CD4-positive, alpha-beta memory T cell (primary cell): ENCODE data around the gene MPP1. TPM values are rescaled to one million over a fixed set of nuclear protein-coding genes. Genes with fewer than 3 reads are reported as not detected.
A peak's percentile ranks its signal among the peaks of the same experiment; 100 is the strongest.

Source experiments
- CTCF ChIA-PET: fragments of 350-600 bp; sonication (Branson Sonifier 250); formaldehyde crosslinking; loops from one replicate; lab custom pipeline; 2021; ENCODE audit warnings: inconsistent platforms; ENCODE audit not compliant: partially characterized antibody; lab: Charles Lee
- POLR2A ChIA-PET: fragments of 350-600 bp; sonication (Branson Sonifier 250); formaldehyde crosslinking; loops from one replicate; lab custom pipeline; 2021; ENCODE audit not compliant: partially characterized antibody; lab: Charles Lee
- DNase-seq, 5 donors: peaks; one replicate each; pipeline versions ENCODE4 v3.0.0 to v3.0.0-alpha.2; 2020 to 2022; ENCODE audit warnings: mixed read lengths in 1 of 5
- H3K27ac ChIP-seq: one replicate; pipeline ENCODE4 v1.7.0; 2013; ENCODE audit warnings: low read depth, low read length
- H3K27me3 ChIP-seq: 2 replicates; pipeline ENCODE4 v1.7.0; 2013; ENCODE audit warnings: mild to moderate bottlenecking, low read length, moderate library complexity; ENCODE audit not compliant: insufficient read depth
- H3K36me3 ChIP-seq: 2 replicates; pipeline ENCODE4 v1.7.0; 2013; ENCODE audit warnings: mild to moderate bottlenecking, low read length, moderate library complexity; ENCODE audit not compliant: insufficient read depth
- H3K4me1 ChIP-seq: 2 replicates; pipeline ENCODE4 v1.7.0; 2013; ENCODE audit warnings: mild to moderate bottlenecking, low read length, moderate library complexity; ENCODE audit not compliant: insufficient read depth
- H3K4me3 ChIP-seq, 2 donors: one replicate each; pipeline ENCODE4 v1.7.0; 2013; ENCODE audit warnings: low read length in 2 of 2, mild to moderate bottlenecking in 1 of 2
- H3K9me3 ChIP-seq, 2 donors: one replicate each; pipeline ENCODE4 v1.7.0; 2013; ENCODE audit warnings: low read length in 2 of 2, control low read depth in 1 of 2; ENCODE audit not compliant: control insufficient read depth in 1 of 2
- H3K27ac Mint-ChIP-seq, 7 donors: one replicate each; pipeline ENCODE4 v1.8.0; 2020 to 2021; ENCODE audit warnings: mixed read lengths in 7 of 7, mild to moderate bottlenecking in 6 of 7, inconsistent platforms in 3 of 7, moderate library complexity in 3 of 7
- H3K27me3 Mint-ChIP-seq, 2 donors: one replicate each; pipeline ENCODE4 v1.8.0; 2020 to 2021; ENCODE audit warnings: mixed read lengths in 2 of 2
- H3K36me3 Mint-ChIP-seq, 2 donors: one replicate each; pipeline ENCODE4 v1.8.0; 2020 to 2021; ENCODE audit warnings: mixed read lengths in 2 of 2, inconsistent platforms in 1 of 2, mild to moderate bottlenecking in 1 of 2
- H3K4me1 Mint-ChIP-seq, 4 donors: one replicate each; pipeline ENCODE4 v1.8.0; 2020 to 2021; ENCODE audit warnings: mixed read lengths in 4 of 4, mild to moderate bottlenecking in 1 of 4
- H3K4me3 Mint-ChIP-seq, 8 donors: one replicate each; pipeline ENCODE4 v1.8.0; 2020 to 2021; ENCODE audit warnings: mixed read lengths in 8 of 8, mild to moderate bottlenecking in 7 of 8, moderate library complexity in 6 of 8, inconsistent platforms in 3 of 8
- H3K9me3 Mint-ChIP-seq, 8 donors: one replicate each; pipeline ENCODE4 v1.8.0; 2020 to 2021; ENCODE audit warnings: mixed read lengths in 8 of 8, mild to moderate bottlenecking in 5 of 8, inconsistent platforms in 3 of 8, moderate library complexity in 1 of 8
- intact Hi-C: fragments of 100-400 bp; cut with micrococcal nuclease; formaldehyde crosslinking; loops from one replicate; pipeline ENCODE4 v1.15.1; 2023
- polyA plus RNA-seq, 2 donors: library from polyadenylated mRNA; unstranded; fragments of 300-500 nt; fragmentation: Illumina TruSeq; gene quantifications; one replicate each; pipeline ENCODE4 v1.2.3, GENCODE V29; 2021
- total RNA-seq, 2 experiments: library from RNA; stranded (reverse); gene quantifications; one replicate each; pipeline ENCODE4 v1.2.3, GENCODE V29; 2021

The MPP1 gene
- total and polyA plus RNA-seq, 4 experiments from 2014 or later = 10.6 to 14.7 (median 11.8) TPM

GRCh38 chrX:154750301-154751202, 54.7 kb downstream of the MPP1 start, which contains the start of gene GAB3:
Gene GAB3 (minus strand): TSS chrX:154751077. CDS start chrX:154751025, 52 bp downstream.
- Histone ChIP-seq H3K36me3 (no peaks in the 10 kb centered on the region), H3K4me1 (peaks cover 39% of the 10 kb centered on the region), H3K4me3 (peak within 1 kb of the TSS; percentile 19 to 47), H3K27me3 (no peaks in the 10 kb centered on the region), H3K27ac (peak within 1 kb of the TSS; percentile 62), H3K9me3 (no peaks in the 10 kb centered on the region)
- Mint-ChIP-seq H3K27me3 (no peaks in the 10 kb centered on the region), H3K4me3 (peak within 1 kb of the TSS; percentile 75 to 84 (median 82)), H3K4me1 (peaks cover 14 to 37% (median 24%) of the 10 kb centered on the region in 4 donors), H3K36me3 (peaks cover 0 to 2% of the 10 kb centered on the region in 2 donors), H3K9me3 (no peaks in the 10 kb centered on the region), H3K27ac (peak within 1 kb of the TSS; percentile 22 to 87 (median 81))
- ChIA-PET POLR2A (interaction anchor here (0.8 to 6.2 kb wide), 13 partner anchors 10 to 128 kb away, joined by 3 to 63 read pairs (median 9); partner anchors contain the start of genes DKC1 and MPP1), CTCF (interaction anchor here (0.8 to 6.5 kb wide), 7 partner anchors 12 to 90 kb away, joined by 3 to 78 read pairs (median 37); partner anchors contain the start of gene DKC1)
- intact Hi-C loops = loop anchor here (1.0 kb wide), 2 partner anchors 12 to 91 kb away; partner anchors contain the start of gene DKC1
- DNase-seq = peak; percentile 42 to 57 (median 47)

DNA sequence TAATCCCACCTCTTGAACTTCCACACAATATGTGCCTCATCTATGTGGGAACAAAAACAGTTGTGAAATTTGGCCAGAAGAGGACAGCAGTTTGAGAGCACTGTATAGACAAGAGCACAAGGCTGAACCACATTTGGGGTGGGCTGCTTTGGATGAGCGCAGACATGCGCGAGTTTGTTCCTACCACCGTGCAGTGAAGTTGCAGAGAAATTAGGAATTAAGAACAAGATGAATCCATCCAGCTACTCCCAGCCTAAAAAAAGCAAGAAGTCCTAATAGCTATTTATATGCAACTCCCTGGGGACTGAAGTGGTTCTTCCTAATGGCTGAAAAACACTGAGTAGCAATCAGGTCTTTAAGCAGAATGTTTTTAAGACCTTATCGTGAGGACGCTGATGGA, 55.4 kb downstream of the MPP1 start:
- H3K9me3 Mint-ChIP-seq = peaks cover 0 to 2% (median 0%) of the 10 kb centered on the region in 8 donors
- H3K9me3 ChIP-seq = no peaks in the 10 kb centered on the region
- peaks cover 2 to 3% of the 10 kb centered on the region in 2 donors for H3K36me3 Mint-ChIP-seq
- peak overlapping the region; percentile 19 to 47 for H3K4me3 ChIP-seq
- ChIA-PET POLR2A (interaction anchor here (0.8 to 6.2 kb wide), 11 partner anchors 9 to 37 kb away, joined by 3 to 63 read pairs (median 14); partner anchors contain the start of gene DKC1), CTCF (interaction anchor here (0.8 to 6.5 kb wide), 6 partner anchors 11 to 31 kb away, joined by 3 to 78 read pairs (median 47); partner anchors contain the start of gene DKC1)
- no peaks in the 10 kb centered on the region for H3K27me3 ChIP-seq
- peaks cover 14 to 37% (median 24%) of the 10 kb centered on the region in 4 donors for H3K4me1 Mint-ChIP-seq
- intact Hi-C loops = loop anchor here (1.0 kb wide), 1 partner anchor 91 kb away; no protein-coding TSS in a partner anchor
- H3K36me3 ChIP-seq = no peaks in the 10 kb centered on the region
- peaks cover 39% of the 10 kb centered on the region for H3K4me1 ChIP-seq
- no peak for DNase-seq
- peak overlapping the region; percentile 62 for H3K27ac ChIP-seq
- peak overlapping the region in 6 of 7 donors; percentile 32 to 84 (median 74) for H3K27ac Mint-ChIP-seq
- peak overlapping the region; percentile 74 to 84 (median 82) for H3K4me3 Mint-ChIP-seq
- no peaks in the 10 kb centered on the region for H3K27me3 Mint-ChIP-seq

DNA sequence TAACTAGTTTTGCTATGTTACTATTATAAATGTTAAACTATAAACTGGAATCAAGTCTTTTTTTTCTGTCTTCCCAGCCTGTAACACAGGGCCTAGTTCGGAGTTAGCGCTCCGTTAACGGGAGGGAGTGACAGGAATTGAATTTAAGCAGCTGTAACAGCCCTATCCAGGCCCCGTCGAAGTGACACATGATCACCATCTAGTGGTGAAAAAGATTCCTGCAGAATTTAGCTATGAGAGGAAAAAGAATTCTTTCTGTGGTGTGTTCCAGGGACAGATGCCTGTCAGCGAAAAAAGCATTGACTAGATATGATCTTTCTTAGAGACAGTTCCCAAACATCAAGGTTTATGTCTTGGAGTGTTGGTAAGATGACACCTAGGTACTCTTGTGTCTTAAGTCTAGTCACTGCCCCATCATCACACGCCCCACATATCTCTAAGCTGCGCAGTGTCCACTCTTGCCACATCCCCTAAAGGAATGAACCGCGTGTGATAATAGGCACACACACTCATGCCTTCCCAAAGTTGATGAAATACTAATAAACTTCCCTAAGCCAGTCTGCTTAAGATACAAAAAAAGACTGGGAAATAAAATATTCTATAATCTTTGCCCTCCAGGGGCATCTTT, 56.5 kb downstream of the MPP1 start:
- Histone ChIP-seq H3K36me3 (no peaks in the 10 kb centered on the region), H3K27me3 (no peaks in the 10 kb centered on the region), H3K27ac (peak overlapping the region; percentile 26), H3K4me1 (peaks cover 39% of the 10 kb centered on the region), H3K9me3 (no peaks in the 10 kb centered on the region), H3K4me3 (no peak overlapping the region)
- ChIA-PET CTCF (interaction anchor here (1.2 to 6.5 kb wide), 8 partner anchors 10 to 56 kb away, joined by 3 to 78 read pairs (median 28); partner anchors contain the start of genes DKC1 and MPP1), POLR2A (interaction anchor here (1.3 to 6.2 kb wide), 7 partner anchors 13 to 91 kb away, joined by 3 to 63 read pairs (median 33); partner anchors contain the start of gene DKC1)
- peak; percentile 62 to 75 (median 71) for DNase-seq
- Mint-ChIP-seq H3K4me3 (peak overlapping the region; percentile 26 to 86 (median 77)), H3K9me3 (peaks cover 0 to 2% (median 0%) of the 10 kb centered on the region in 8 donors), H3K27me3 (no peaks in the 10 kb centered on the region), H3K27ac (peak overlapping the region in 6 of 7 donors; percentile 69 to 84 (median 78)), H3K36me3 (peaks cover 2 to 3% of the 10 kb centered on the region in 2 donors), H3K4me1 (peaks cover 18 to 37% (median 25%) of the 10 kb centered on the region in 4 donors)
- intact Hi-C loops = loop anchor here (1.0 kb wide), 3 partner anchors 15 to 34 kb away; no protein-coding TSS in a partner anchor

DNA sequence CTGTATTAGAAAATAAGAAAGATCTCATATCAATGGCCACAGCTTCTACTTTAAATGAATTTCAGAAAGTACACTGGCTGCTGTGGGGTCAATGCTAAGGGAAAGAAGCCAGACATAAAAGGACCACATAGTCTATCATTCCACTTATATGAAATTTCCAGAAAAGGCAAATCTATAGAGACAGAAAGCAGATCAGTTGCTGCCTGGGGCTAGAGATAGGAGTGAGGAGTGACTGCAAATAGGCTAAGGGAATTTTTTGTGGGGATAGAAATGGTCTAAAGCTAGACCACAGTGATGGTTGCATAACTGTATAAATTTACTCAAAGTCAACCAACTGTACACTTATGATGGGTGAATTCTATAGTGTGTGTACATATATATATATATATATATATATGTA, 62.7 kb downstream of the MPP1 start:
- CTCF ChIA-PET = interaction anchor here (1.4 kb wide), 1 partner anchor 10 kb away, joined by 3 read pairs; no protein-coding TSS in a partner anchor
- DNase-seq = no peak
- Mint-ChIP-seq H3K27me3 (no peaks in the 10 kb centered on the region), H3K4me1 (peaks cover 17 to 53% (median 37%) of the 10 kb centered on the region in 4 donors), H3K27ac (peak overlapping the region in 1 of 7 donors; percentile 27), H3K36me3 (peaks cover 6 to 7% of the 10 kb centered on the region in 2 donors), H3K9me3 (peaks cover 0 to 2% (median 0%) of the 10 kb centered on the region in 8 donors), H3K4me3 (peak overlapping the region in 1 of 8 donors; percentile 46)
- H3K9me3 ChIP-seq = no peaks in the 10 kb centered on the region
- intact Hi-C loops = no loop called here
- no peak overlapping the region for H3K27ac ChIP-seq
- H3K4me3 ChIP-seq = no peak overlapping the region
- H3K36me3 ChIP-seq = no peaks in the 10 kb centered on the region
- POLR2A ChIA-PET = interaction anchor here (0.6 to 1.3 kb wide), 2 partner anchors 9 to 23 kb away, joined by 3 to 4 read pairs; no protein-coding TSS in a partner anchor
- H3K4me1 ChIP-seq = peaks cover 38% of the 10 kb centered on the region
- H3K27me3 ChIP-seq = no peaks in the 10 kb centered on the region

- Histone ChIP-seq H3K9me3 (no peaks in the 10 kb centered on the region), H3K27me3 (no peaks in the 10 kb centered on the region), H3K4me3 (no peak overlapping the region), H3K4me1 (peaks cover 56% of the 10 kb centered on the region), H3K27ac (no peak overlapping the region), H3K36me3 (no peaks in the 10 kb centered on the region)
- intact Hi-C loops = no loop called here
- Mint-ChIP-seq H3K27me3 (no peaks in the 10 kb centered on the region), H3K4me1 (peaks cover 37 to 70% (median 53%) of the 10 kb centered on the region in 4 donors), H3K9me3 (no peaks in the 10 kb centered on the region), H3K4me3 (peak overlapping the region in 5 of 8 donors; percentile 17 to 50 (median 31)), H3K36me3 (peaks cover 3 to 4% of the 10 kb centered on the region in 2 donors), H3K27ac (peak overlapping the region in 6 of 7 donors; percentile 46 to 70 (median 60))
- ChIA-PET CTCF (interaction anchor here (1.1 to 4.8 kb wide), 3 partner anchors 9 to 23 kb away, joined by 3 to 37 read pairs (median 6); partner anchors contain the start of gene GAB3), POLR2A (interaction anchor here (0.8 to 0.9 kb wide), 2 partner anchors 10 to 27 kb away, joined by 3 to 4 read pairs; no protein-coding TSS in a partner anchor)
- DNase-seq = no peak
These were observed 65.3 kb downstream of the MPP1 start for GRCh38 chrX:154739952-154740465.
